NCI-H69 (cell line): Measurements from ENCODE around the gene LRFN2.

Experiments
- DNase-seq: peaks from one replicate; lab custom pipeline; 2025; lab: John Stamatoyannopoulos, UW

LRFN2 gene

GRCh38 chr6:40349901-40350746 is 237.0 kb downstream of the LRFN2 start:
- DNase-seq: no peak

GRCh38 chr6:40349123-40349900 is 237.9 kb downstream of the LRFN2 start:
- DNase-seq: peak; percentile 60

- peak; percentile 40 for DNase-seq
These were observed 238.6 kb downstream of the LRFN2 start for GRCh38 chr6:40348591-40348990.

DNA sequence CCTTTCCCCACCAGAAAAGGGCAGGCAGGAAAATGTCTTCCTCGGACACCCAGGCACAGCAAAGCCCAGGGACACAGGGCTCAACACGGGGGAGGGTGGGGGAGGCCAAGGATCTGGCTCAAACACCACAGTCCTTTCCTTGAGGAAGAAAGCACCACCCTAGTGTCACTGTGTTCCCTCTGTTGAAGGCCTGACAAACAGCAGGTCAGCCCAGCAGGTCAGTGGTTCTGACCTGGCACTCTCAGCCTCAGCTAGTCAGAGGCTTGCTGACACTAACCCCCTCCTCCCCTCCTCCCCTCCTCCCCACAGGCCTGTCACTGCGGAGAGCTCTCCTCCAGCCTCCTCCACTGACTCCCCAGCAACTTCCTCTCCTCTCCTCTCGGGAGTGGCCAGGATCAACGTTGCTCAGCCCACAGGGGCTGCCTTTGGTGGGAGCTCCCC is 239.6 kb downstream of the LRFN2 start:
- DNase-seq: peak; percentile 19

- no peak for DNase-seq
These were observed 240.9 kb downstream of the LRFN2 start for GRCh38 chr6:40346246-40346645.

DNA sequence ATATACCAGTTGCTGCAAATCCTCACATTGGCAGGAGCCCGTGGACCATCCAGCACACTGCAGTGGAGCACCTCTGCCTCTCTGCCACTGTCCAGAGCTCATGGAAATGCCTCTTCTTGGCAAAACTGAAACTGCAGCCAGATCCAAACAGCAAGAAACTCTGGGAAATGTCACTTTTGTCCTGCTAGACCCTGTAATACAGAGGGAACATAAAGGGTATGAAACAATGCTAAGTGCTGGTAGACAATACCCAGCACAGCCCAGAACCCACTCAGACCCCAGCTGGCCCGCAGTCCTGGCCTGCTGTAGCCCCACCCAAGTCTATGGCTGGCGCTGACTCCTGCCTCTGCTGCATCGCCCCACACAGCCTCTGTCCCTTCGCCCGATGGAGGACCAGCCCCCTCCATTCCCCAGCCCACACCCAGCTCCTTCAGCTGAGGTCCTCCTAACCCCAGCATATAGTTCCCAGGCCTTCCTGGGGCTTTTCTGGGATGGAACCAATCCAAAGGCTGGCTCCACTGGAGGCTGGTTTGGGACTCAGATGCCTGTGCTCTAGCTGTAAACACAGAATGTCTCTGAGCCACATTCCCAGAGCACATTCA is 242.5 kb downstream of the LRFN2 start:
- DNase-seq: no peak

GRCh38 chr6:40343877-40344565 is 243.1 kb downstream of the LRFN2 start:
- DNase-seq: peak; percentile 23

DNA sequence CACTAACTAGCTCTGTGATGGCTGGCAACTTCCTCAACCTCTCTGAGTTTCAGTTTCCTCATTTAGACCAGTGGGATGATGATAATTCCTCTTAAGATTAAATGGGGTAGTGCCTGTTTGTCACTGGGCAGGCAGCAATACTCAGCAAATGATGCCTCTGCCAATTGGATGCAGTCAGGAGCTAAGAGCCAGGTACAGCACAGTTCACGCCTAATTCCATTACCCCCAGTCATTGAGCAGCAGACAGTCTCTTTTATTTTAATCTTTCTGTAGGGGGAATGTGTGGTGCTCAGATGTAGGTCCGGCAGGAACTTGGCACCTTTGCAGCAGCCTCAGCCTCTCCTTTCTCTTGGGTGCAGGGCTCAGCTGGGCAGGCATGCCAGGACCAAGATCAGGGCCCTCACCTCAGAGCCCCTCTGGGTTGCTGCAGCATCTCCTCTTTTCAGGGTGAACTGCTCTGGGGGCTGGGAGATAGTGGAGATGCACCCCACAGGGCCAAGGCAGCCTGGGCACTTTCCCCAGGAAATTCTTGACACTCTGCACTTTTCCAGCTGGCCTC is 243.8 kb downstream of the LRFN2 start:
- DNase-seq: no peak

- DNase-seq: no peak
These were observed 244.4 kb downstream of the LRFN2 start for GRCh38 chr6:40342723-40343122.

GRCh38 chr6:40341726-40342125 is 245.4 kb downstream of the LRFN2 start:
- peak; percentile 27 for DNase-seq
